K562 (cell line): ENCODE measurements around the gene BNIP3.

Experiments used
- BDP1 ChIP-seq: IDR thresholded peaks from 3 replicates; pipeline ENCODE4 v1.6.1; 2011; ENCODE audit not compliant: insufficient read length, insufficient read depth
- ZNF133 ChIP-seq: fragments of 250-450 bp; sonication (Bioruptor Pico); IDR thresholded peaks from 2 replicates; pipeline ENCODE4 v1.4.0; 2020; ENCODE audit warnings: mild to moderate bottlenecking

GRCh38 chr10:131972474-131973071 lies 9.2 kb downstream of the BNIP3 start:
- TF ChIP-seq ZNF133 (CRISPR knock-in tag) = no peak
- TF ChIP-seq BDP1 = no peak
